WTC11 (cell line): Measurements from ENCODE around the gene GTF2F1.

ENCODE experiments used
- FOXJ3 ChIP-seq: sonication (generic); formaldehyde crosslinking; IDR thresholded peaks from 2 replicates; pipeline ENCODE4 v1.9.0; 2021; ENCODE audit warnings: missing genetic modification reagents, mild to moderate bottlenecking, borderline replicate concordance
- JUN ChIP-seq: sonication (generic); formaldehyde crosslinking; IDR thresholded peaks from 2 replicates; pipeline ENCODE4 v1.8.0; 2023; ENCODE audit warnings: mild to moderate bottlenecking, missing genetic modification reagents
- TF ChIP-seq, protein P1 (sequence below): fragments of 200-600 bp; IDR thresholded peaks from 2 replicates; pipeline ENCODE4 v1.8.0; 2022; ENCODE audit warnings: antibody characterized with exemption
- TF ChIP-seq, protein P2 (sequence below): sonication (generic); formaldehyde crosslinking; IDR thresholded peaks from 2 replicates; pipeline ENCODE4 v1.8.1; 2022; ENCODE audit warnings: low read depth, mild to moderate bottlenecking, moderate library complexity, missing genetic modification reagents, borderline replicate concordance

DNA sequence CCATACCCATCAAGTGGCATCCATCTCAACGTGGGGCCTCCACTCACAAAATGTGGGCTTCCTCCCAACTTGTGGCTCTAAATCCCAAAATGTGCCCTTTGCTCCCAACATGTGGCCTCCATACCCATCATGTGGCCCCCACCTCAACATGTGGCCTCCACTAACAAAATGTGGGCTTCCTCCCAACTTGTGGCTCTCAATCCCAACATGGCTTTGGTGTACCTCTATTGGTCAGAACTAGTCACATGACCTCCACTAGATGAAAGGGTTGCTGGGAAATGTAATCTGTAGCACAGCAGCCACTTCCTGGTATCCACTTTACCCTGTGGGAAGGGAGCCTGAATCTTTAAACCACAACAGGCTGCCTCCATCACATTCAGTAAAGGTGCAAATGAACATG is 49.5 kb downstream of the GTF2F1 start:
- TF ChIP-seq, protein P1, sequence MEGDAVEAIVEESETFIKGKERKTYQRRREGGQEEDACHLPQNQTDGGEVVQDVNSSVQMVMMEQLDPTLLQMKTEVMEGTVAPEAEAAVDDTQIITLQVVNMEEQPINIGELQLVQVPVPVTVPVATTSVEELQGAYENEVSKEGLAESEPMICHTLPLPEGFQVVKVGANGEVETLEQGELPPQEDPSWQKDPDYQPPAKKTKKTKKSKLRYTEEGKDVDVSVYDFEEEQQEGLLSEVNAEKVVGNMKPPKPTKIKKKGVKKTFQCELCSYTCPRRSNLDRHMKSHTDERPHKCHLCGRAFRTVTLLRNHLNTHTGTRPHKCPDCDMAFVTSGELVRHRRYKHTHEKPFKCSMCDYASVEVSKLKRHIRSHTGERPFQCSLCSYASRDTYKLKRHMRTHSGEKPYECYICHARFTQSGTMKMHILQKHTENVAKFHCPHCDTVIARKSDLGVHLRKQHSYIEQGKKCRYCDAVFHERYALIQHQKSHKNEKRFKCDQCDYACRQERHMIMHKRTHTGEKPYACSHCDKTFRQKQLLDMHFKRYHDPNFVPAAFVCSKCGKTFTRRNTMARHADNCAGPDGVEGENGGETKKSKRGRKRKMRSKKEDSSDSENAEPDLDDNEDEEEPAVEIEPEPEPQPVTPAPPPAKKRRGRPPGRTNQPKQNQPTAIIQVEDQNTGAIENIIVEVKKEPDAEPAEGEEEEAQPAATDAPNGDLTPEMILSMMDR = no peak
- TF ChIP-seq JUN (CRISPR knock-in tag) (no peak), FOXJ3 (CRISPR knock-in tag) (no peak)
- TF ChIP-seq, protein P2, sequence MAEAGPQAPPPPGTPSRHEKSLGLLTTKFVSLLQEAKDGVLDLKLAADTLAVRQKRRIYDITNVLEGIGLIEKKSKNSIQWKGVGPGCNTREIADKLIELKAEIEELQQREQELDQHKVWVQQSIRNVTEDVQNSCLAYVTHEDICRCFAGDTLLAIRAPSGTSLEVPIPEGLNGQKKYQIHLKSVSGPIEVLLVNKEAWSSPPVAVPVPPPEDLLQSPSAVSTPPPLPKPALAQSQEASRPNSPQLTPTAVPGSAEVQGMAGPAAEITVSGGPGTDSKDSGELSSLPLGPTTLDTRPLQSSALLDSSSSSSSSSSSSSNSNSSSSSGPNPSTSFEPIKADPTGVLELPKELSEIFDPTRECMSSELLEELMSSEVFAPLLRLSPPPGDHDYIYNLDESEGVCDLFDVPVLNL (CRISPR knock-in tag) = no peak
